Mucosa of gallbladder (tissue), 1 donor: ENCODE data around the gene MORC1. TPM values are rescaled to one million over a fixed set of nuclear protein-coding genes. Genes with fewer than 3 reads are reported as not detected.

Source experiments
- DNase-seq: peaks from one replicate; pipeline ENCODE4 v3.0.0-alpha.2; 2020; ENCODE audit warnings: low spot score
- total RNA-seq: library from RNA; stranded (reverse); gene quantifications from one replicate; pipeline ENCODE4 v1.2.1, GENCODE V29; 2021
- donor health status: DM: no; HTN: no; CAD: no.

The MORC1 gene
- total RNA-seq, 1 donor from 2014 or later: not detected

DNA sequence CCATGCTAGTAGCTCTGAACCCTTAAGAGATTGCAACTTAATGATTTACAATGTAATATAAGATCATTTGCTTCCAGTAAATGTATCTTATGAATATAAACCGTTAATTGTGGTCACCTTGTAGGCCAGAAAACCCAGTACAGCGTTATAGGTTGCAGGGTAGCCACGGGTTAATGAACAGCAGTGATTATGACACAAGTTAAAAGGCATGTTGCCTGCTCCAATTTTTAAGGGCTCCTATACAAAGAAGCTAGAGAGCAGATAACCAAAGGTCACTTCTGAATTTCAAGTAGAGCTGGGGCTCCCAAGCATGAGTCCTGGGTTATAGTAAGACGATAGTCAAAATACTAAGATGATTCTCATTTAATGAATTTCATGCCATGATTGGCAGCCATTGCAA, 177.8 kb downstream of the MORC1 start:
- DNase-seq: no peak

GRCh38 chr3:108936924-108937689, 180.8 kb downstream of the MORC1 start:
- DNase-seq: no peak

- no peak for DNase-seq
Observed at GRCh38 chr3:108931035-108931434, 186.9 kb downstream of the MORC1 start.

DNA sequence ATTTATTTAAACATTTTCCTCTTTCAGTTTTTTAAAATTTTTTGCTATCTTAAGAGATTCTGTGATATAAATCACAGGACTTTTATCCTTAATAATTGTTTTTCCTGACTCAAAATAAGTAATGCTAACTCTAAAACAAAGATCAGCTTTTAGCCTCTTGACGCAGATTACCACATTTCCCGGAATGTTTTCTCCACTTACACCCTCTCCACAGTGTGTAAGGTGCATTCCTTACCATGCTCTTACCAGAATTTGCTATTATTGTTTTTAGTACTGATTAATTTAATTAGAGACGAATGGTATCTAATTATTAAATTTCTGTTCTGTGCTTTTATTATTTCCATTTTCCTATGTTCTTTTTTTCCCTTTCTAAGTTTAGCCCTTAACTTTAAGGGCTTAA, 199.1 kb downstream of the MORC1 start:
- DNase-seq: no peak

DNA sequence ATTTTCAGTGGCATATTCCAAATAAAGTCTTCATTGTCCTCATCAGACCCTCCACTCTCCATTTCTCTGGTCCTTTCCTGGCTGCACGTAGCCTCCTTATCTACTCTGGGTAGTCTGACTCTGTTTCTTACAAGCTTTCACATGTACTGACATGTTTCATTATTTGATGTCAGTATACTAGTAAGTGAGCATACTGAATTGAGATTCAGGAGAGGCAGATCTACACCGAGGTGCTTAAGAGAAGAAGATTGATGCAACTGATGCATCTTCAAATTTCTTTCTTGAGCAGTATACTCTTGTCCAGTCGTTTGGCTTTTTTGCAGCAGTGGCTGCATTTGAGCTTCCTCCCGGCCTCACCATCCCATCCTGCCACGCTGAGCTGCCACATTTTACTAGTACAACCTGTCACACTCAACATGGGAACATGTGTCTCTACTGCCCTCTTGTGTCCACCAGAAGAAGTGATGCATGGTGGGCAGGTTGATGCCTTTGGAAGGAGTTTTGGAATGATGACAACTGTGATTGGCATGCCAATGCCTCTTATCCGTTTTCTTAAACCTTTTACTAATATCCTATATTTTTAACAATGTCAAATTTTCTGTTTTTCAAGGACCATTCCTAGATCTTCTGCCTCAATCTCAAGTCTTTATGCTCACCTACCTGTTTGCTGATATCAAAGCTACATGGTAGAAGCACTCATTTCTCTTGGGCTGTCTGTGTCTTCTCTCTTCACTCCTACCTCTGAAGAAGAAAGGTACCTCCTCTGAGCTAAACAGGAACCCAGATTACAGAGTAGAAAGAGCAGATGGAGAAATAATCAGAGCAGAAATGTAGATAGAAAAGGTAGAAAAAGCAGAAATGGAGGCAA, 202.9 kb downstream of the MORC1 start:
- peak; percentile 40 for DNase-seq

DNA sequence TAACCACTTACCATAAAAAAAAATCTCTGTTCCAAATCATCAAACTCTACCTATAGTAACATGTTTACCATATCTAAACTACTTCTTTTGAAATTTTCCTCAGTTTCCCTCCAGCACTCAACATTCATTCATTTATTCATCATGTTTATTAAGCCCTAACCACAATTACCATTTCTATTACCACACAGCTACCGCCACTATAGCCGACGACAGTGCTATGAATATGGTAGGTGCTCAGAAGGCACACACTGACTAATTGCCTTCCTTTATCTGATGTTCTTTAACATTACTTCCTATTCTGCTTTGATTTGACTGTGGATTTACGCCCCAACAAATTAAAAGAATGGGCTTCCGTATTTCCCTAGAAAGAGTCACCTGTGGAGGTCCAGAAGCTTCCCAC, 208.1 kb downstream of the MORC1 start:
- DNase-seq: no peak

Other genes starting within 250 kb of the MORC1 start
- not detected for gene GUCA1C, start 164.3 kb downstream of the MORC1 start, total RNA-seq
- not detected for gene C3orf85, start 18.6 kb upstream of the MORC1 start, total RNA-seq
- gene DPPA2, start 198.4 kb upstream of the MORC1 start, total RNA-seq: not detected
- 0.86 TPM for gene DPPA4, start 219.4 kb upstream of the MORC1 start, total RNA-seq